GM19455 (cell line): ENCODE data around the gene POTEE.
"Not testable (repeated sequence)": the region's sequence is repeated elsewhere in the genome, so short reads cannot be mapped to it uniquely, and the experiment has no call there.

Experiments
- ATAC-seq: cut with Tn5 transposase; IDR thresholded peaks from one replicate; pipeline ENCODE4 v1.9.1; 2021; ENCODE audit not compliant: unreplicated experiment

POTEE gene

GRCh38 chr2:131209030-131209772 lies at the start of gene POTEE:
Gene POTEE (plus strand): TSS chr2:131209536. CDS start chr2:131218403, 8,867 bp downstream.
- not testable (repeated sequence) for ATAC-seq

GRCh38 chr2:131165562-131165961 lies 43.8 kb upstream of the POTEE start:
- ATAC-seq: not testable (repeated sequence)

GRCh38 chr2:131168538-131168937 lies 40.8 kb upstream of the POTEE start:
- ATAC-seq: no peak

GRCh38 chr2:131178050-131178449 lies 31.3 kb upstream of the POTEE start:
- ATAC-seq: not testable (repeated sequence)

- not testable (repeated sequence) for ATAC-seq
Measured at GRCh38 chr2:131178721-131179418, 30.5 kb upstream of the POTEE start.

GRCh38 chr2:131181451-131181850 lies 27.9 kb upstream of the POTEE start:
- not testable (repeated sequence) for ATAC-seq

- not testable (repeated sequence) for ATAC-seq
Measured at GRCh38 chr2:131193421-131193820, 15.9 kb upstream of the POTEE start.

GRCh38 chr2:131196186-131196585 lies 13.2 kb upstream of the POTEE start:
- not testable (repeated sequence) for ATAC-seq

- no peak for ATAC-seq
Measured at GRCh38 chr2:131201098-131201497, 8.2 kb upstream of the POTEE start.

- ATAC-seq: not testable (repeated sequence)
Measured at GRCh38 chr2:131207839-131208238, 1.5 kb upstream of the POTEE start.

- not testable (repeated sequence) for ATAC-seq
Measured at GRCh38 chr2:131209773-131210104, 403 bp downstream of the POTEE start.

GRCh38 chr2:131210434-131211211 lies 1.3 kb downstream of the POTEE start:
- not testable (repeated sequence) for ATAC-seq

- not testable (repeated sequence) for ATAC-seq
Measured at GRCh38 chr2:131217238-131217986, 8.1 kb downstream of the POTEE start.

- ATAC-seq: not testable (repeated sequence)
Measured at GRCh38 chr2:131235543-131236449, 26.5 kb downstream of the POTEE start.
